Measurements from ENCODE around the gene TXN. TPM values are rescaled to one million over a fixed set of nuclear protein-coding genes. Genes with fewer than 3 reads are reported as not detected.

Gene TXN
- total RNA-seq (2013; cell fraction: nucleolus; rRNA removed) = 33.5 and 41.0 TPM in 2 replicates
- total RNA-seq (2014; rRNA removed) = 309 and 324 TPM in 2 replicates
- 434 and 441 TPM in 2 replicates for total RNA-seq (2014; rRNA removed; fragmentation: Illumina TruSeq; extraction: Trizol)
- total RNA-seq (2021) = 359 and 374 TPM in 2 replicates
- 583 TPM for polyA plus RNA-seq (2011; ENCODE audit: low read depth)
- 704 and 840 TPM in 2 replicates for polyA plus RNA-seq (2011; rRNA removed)
- polyA plus RNA-seq (2011; cell fraction: cytosol; rRNA removed) = 373 and 435 TPM in 2 replicates
- polyA plus RNA-seq (2011; cell fraction: nucleus; rRNA removed) = 189 and 231 TPM in 2 replicates
- polyA plus RNA-seq (2012) = 330 and 336 TPM in 2 replicates
- polyA plus RNA-seq (2014; fragmentation: Illumina TruSeq; extraction: Trizol) = 596 and 678 TPM in 2 replicates
- polyA plus RNA-seq (2014; fragmentation: Nextera tagmentation; extraction: Ambion mirVana) = 1,000 to 10,000 TPM; 2,263 to 2,304 TPM
- polyA plus RNA-seq (2014; rRNA removed) = 345 and 460 TPM in 2 replicates
- polyA plus RNA-seq (2016; fragmentation: Nextera tagmentation; extraction: Ambion mirVana) = 1,000 to 10,000 TPM; 1,248 to 1,349 TPM
- polyA minus RNA-seq (2011; rRNA and poly(A)+ RNA removed) = 124 and 150 TPM in 2 replicates
- 43.7 and 51.6 TPM in 2 replicates for polyA minus RNA-seq (2011; cell fraction: cytosol; rRNA and poly(A)+ RNA removed)
- 26.1 and 30.3 TPM in 2 replicates for polyA minus RNA-seq (2011; cell fraction: nucleus; rRNA and poly(A)+ RNA removed)
- Bru-seq, nascent RNA = percentile 98 among the genes with signal in this experiment
- BruChase-seq, experiment 1, labeled RNA remaining after a 6-hour chase = percentile 97 among the genes with signal in this experiment
- percentile 93 among the genes with signal in this experiment for BruChase-seq, experiment 2, labeled RNA remaining after a 2-hour chase
- long read RNA-seq, experiment 1, transcript TXN-202 (5 exons, 869 nt) = major isoform, 366 of 373 reads
- long read RNA-seq, experiment 1, partial matches to known transcripts = 0 of 373 reads
- long read RNA-seq, experiment 1, other reads (novel, unspliced or antisense) = 7 of 373 reads
- long read RNA-seq, experiment 2, transcript TXN-202 (5 exons, 869 nt) = major isoform, 945 of 983 reads
- long read RNA-seq, experiment 2, partial matches to known transcripts = 31 of 983 reads
- long read RNA-seq, experiment 2, other reads (novel, unspliced or antisense) = 5 of 983 reads

- BruUV-seq (replicated peaks) = no TSS peak
- peak within 1 kb of the TSS; percentile 86 for H2AFZ ChIP-seq (ENCODE audit: control insufficient read depth, low read depth, low read length)
- SMC1A ChIA-PET (ENCODE audit: uncharacterized antibody, unreplicated experiment) = interaction anchor here (0.9 to 3.0 kb wide), 4 partner anchors 12 to 362 kb away, joined by 3 to 13 read pairs (median 5); no protein-coding TSS in a partner anchor
- no peaks in the 10 kb centered on the region for H3K36me3 ChIP-seq (ENCODE audit: control insufficient read depth in 2 of 2, insufficient read depth in 2 of 2, low read length in 1 of 2)
- H3K9me3 ChIP-seq (replicated peaks; ENCODE audit: control insufficient read depth, insufficient read depth, low read length) = no peaks in the 10 kb centered on the region
- ATAC-seq = peak; percentile 69
- peak; percentile 87 for DNase-seq (ENCODE audit: low read depth, low spot score)
- H3K4me3 ChIP-seq = peak within 1 kb of the TSS; percentile 92
- FAIRE-seq = no peak
- peak within 1 kb of the TSS; percentile 100 for H3K4me2 ChIP-seq (ENCODE audit: control insufficient read depth, insufficient read depth)
- intact Hi-C loops (cut with micrococcal nuclease; ENCODE audit: unreplicated experiment) = loop anchor here (5.0 to 10.0 kb wide), 4 partner anchors 202 to 1378 kb away; partner anchors contain the start of gene DNAJC25
- H3K9ac ChIP-seq (ENCODE audit: control insufficient read depth, insufficient read depth, low read length) = peak within 1 kb of the TSS; percentile 92
- RAD21 ChIA-PET (ENCODE audit: unreplicated experiment) = interaction anchor here (0.6 to 3.1 kb wide), 13 partner anchors 39 to 367 kb away, joined by 3 to 16 read pairs (median 6); no protein-coding TSS in a partner anchor
- H4K20me1 ChIP-seq (ENCODE audit: control insufficient read depth, insufficient read depth) = no peaks in the 10 kb centered on the region
- peak within 1 kb of the TSS; percentile 91 for H3K27ac ChIP-seq (ENCODE audit: control insufficient read depth, insufficient read depth)
- WGBS (ENCODE audit: insufficient coverage, insufficient replicate concordance, low lambda C conversion rate, missing lambda C conversion rate) = under 1% methylated on average over 65 of the region's 65 CpGs
- peaks cover 59% of the 10 kb centered on the region for H3K79me2 ChIP-seq (ENCODE audit: control insufficient read depth, insufficient read depth, low read length)
- in situ Hi-C loops (cut with MboI) = no loop called here
- no peaks in the 10 kb centered on the region for H3K27me3 ChIP-seq (replicated peaks in 1 of 2; ENCODE audit: control insufficient read depth in 2 of 2, insufficient read depth in 2 of 2, low read length in 1 of 2)
- H3K4me1 ChIP-seq (ENCODE audit: control insufficient read depth, insufficient read depth, low read length) = peaks cover 24% of the 10 kb centered on the region
- CTCF ChIA-PET = interaction anchor here (0.7 to 1.6 kb wide), 6 partner anchors 62 to 367 kb away, joined by 3 to 4 read pairs (median 4); no protein-coding TSS in a partner anchor
- POLR2A ChIA-PET = interaction anchor here (0.6 to 1.6 kb wide), 8 partner anchors 25 to 344 kb away, joined by 3 to 6 read pairs (median 4); no protein-coding TSS in a partner anchor
- no peak for TF ChIP-seq STAT3 (IDR thresholded peaks at IDR 0.05; ENCODE audit: low read depth, low read length)
- no peak for TF ChIP-seq CHD1 (IDR thresholded peaks at IDR 0.05; ENCODE audit: low read depth, low read length)
- TF ChIP-seq LARP7 (IDR thresholded peaks at IDR 0.05) = no peak; the same call in 1 of the 2 replicates
- TF ChIP-seq REST (IDR thresholded peaks at IDR 0.05; ENCODE audit: low read depth, low read length) = peak; percentile 44; the same call in 1 of the 2 replicates
- TF ChIP-seq POLR2A (IDR thresholded peaks at IDR 0.05; ENCODE audit: low read depth, low read length) = peak; percentile 99
- TF ChIP-seq EP300 (IDR thresholded peaks at IDR 0.05; ENCODE audit: borderline replicate concordance in 1 of 2, control insufficient read depth in 1 of 2, low read depth in 2 of 2, low read length in 2 of 2) = peak; percentile 41 to 47; a peak in 1 of 4 replicates
- peak; percentile 46; the same call in 1 of the 2 replicates for TF ChIP-seq CBFB (IDR thresholded peaks at IDR 0.05; ENCODE audit: low read depth)
- TF ChIP-seq MTA2 (IDR thresholded peaks at IDR 0.05; ENCODE audit: low read depth) = peak; percentile 28
- no peak for TF ChIP-seq JUNB (IDR thresholded peaks at IDR 0.05)
- TF ChIP-seq EZH2 (IDR thresholded peaks at IDR 0.05; ENCODE audit: borderline replicate concordance, control insufficient read depth, low read depth, low read length) = no peak
- TF ChIP-seq NKRF (conservative IDR thresholded peaks at IDR 0.05) = peak; percentile 69
- TF ChIP-seq MYC (IDR thresholded peaks at IDR 0.05; ENCODE audit: insufficient read depth, insufficient read length, insufficient replicate concordance, low read length, severe bottlenecking) = peak; percentile 32
- TF ChIP-seq ZNF274 (IDR thresholded peaks at IDR 0.05; ENCODE audit: insufficient read depth, insufficient read length) = no peak
These were observed at the start of gene TXN for GRCh38 chr9:110256380-110257096. Gene TXN, minus strand, starts transcription at chr9:110256507. Its CDS starts 72 bp downstream, at chr9:110256435.
